Measurements from ENCODE around the gene TAAR2.
"Not testable (repeated sequence)": the region's sequence is repeated elsewhere in the genome, so short reads cannot be mapped to it uniquely, and the experiment has no call there.

Gene TAAR2

DNA sequence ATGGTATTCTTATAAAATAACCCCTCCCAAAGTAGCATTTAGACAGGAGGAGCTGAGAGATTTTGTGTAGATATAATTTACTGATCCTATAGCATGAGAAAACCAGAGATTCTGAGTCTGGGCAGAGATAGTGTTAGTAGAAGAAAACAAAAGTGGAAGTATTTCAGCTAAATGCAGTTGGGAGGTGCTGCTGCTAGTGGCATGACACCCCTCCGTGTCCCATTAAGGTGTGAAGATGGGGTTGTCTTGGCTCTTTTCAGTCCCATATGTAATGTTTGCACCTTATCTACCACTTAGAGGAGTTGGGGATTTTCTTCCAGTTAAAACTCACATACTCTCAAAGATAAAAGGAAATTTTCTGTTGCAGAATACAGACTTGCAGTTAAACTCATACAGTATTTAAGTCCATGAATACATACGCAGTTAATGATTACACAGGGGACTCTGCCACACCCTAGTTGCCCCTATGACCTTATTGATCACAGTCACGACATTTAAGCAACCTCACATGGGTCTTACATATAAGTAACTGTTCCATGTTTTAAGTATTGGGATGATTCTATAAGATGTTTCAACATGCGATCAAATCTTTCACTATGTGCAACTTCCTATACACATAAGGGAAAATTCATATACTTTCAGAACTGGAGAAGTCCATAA is 11.5 kb downstream of the TAAR2 start:
- no peak for DNase-seq (ENCODE audit: low read depth in 2 of 2)

DNA sequence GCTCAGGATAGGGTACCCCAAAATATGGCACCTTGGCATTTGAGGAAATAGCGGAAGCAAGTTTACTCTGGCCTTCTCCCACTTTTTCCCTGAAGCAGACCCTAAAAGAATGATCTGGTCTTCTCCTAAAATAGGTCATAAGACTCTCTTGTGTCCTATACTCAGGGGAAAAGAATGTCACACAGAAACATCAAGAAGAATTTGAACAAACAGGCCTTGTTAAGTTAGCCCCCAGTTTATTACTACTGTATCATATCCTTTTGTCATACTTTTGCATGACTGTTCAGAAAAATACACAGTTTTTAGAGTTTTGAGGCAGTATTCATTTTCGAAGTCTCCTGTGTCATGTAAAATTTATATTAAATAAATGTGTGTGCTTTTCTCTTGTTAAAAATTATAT is 12.5 kb downstream of the TAAR2 start:
- DNase-seq (ENCODE audit: low read depth in 2 of 2): no peak

- no peak for DNase-seq (ENCODE audit: low read depth in 2 of 2)
Observed at GRCh38 chr6:132607544-132608233, 16.4 kb downstream of the TAAR2 start.

DNA sequence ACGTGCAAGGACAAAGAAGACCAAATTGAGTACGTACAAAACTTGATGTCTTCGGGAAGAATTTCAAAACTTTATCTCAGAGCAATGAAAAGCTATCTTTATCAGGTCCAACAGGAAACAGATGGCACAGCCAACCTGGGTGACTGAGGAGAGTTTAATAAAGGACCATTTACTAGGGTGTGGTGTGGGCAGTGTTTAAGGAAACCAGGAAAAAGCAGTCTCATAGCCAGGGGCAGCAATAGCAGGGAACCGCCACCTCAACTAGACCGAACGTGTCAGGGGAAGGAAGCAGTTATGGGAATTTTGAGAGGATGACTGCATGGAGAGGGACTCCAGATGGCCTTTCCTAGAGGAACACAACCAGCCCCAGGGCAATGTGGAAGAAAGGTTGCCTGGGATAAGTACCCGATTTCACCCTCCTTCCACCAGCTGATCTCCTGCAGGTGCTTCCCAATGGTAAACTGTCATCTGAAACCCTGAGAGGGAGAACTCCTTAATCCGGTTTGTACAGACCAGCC is 19.4 kb downstream of the TAAR2 start:
- no peak for DNase-seq (ENCODE audit: low read depth in 2 of 2)

GRCh38 chr6:132600900-132601299 is 23.2 kb downstream of the TAAR2 start:
- DNase-seq (ENCODE audit: low read depth in 2 of 2): not testable (repeated sequence)

GRCh38 chr6:132598473-132598872 is 25.6 kb downstream of the TAAR2 start:
- no peak for DNase-seq (ENCODE audit: low read depth in 2 of 2)

- no peak for DNase-seq (ENCODE audit: low read depth in 2 of 2)
Observed at GRCh38 chr6:132596201-132596600, 27.9 kb downstream of the TAAR2 start.

DNA sequence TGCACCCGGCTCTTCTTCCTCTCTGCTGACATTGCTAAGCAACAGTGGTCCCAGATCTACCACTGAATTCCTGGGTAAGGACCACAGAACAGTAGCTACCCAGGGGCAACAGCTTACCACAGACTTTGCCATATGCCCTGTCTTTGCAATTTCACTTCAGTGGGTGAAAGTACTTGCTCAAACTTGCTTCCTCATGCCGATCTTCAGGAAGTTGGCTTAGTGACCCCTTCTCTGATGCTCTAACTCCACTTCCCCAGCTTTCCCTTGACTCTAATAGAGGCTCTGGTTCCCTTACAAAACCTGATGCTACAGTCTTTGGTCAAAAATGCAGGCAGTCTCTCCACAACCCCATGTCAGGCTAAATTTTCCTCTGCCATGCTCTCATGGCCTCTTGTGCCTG is 31.2 kb downstream of the TAAR2 start:
- no peak for DNase-seq (ENCODE audit: low read depth in 2 of 2)

DNA sequence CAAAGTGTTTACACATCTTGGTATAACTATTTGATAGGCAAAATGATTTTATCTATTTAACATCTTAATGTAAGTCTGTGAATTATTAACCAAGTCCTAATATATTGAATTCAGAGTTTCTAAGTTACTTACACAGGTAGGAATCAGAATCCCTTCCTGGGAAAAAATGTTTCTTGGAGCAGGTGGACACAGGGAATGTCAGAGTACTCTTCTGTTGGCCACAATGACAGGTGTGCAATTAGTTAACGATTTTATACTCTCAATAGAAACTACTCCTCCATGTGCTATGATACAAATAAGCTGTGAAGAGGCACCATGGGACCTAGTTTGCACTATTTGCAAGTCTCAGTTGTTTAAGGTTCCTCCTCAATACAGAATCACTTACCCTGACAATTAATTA is 33.7 kb downstream of the TAAR2 start:
- DNase-seq (ENCODE audit: low read depth in 2 of 2): no peak

DNA sequence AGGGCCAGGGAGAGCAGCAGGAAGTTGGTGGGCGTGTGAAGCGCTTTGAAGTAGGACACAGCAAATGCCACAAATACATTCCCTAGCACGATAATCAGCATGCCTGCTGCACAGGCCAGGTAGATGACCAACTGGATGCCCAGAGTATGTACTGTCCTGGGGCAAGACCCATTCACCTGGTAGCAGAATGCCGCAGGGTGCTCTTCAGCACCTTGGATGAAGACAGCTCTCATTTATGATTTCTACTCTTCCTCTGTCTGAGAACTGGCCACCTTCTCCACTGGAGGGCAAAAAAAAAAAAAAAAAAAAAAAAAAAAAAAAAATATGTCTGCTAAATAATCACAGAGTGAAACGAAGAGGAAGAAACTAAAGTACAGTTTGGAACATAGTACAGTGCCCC is 34.6 kb downstream of the TAAR2 start, which contains the start of gene TAAR5:
TSS of gene TAAR5 (minus strand) at position 288 of the 400 bp plus-strand sequence. CDS start at position 233, 55 bp downstream.
- no peak for DNase-seq (ENCODE audit: low read depth in 2 of 2)

- no peak for DNase-seq (ENCODE audit: low read depth in 2 of 2)
Observed at GRCh38 chr6:132587424-132587823, 36.7 kb downstream of the TAAR2 start.

DNA sequence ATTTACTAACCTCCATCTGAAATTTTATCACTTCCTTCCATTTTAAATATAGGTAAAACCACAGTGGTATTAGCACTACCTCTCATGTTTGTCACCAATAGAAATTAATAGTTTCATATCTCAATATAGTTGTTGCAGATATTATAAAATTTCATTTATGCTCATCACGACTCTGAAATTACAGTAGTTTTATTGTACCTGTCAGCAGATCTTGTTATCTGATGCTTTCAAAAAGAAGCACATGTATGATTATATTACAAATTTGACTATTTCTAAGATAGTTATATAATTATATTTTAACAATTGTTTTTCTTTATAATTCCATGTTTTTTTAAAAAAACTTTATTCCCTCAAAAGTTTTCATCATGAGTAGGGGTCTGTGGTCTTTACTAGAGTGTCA is 39.4 kb downstream of the TAAR2 start:
- no peak for DNase-seq (ENCODE audit: low read depth in 2 of 2)

DNA sequence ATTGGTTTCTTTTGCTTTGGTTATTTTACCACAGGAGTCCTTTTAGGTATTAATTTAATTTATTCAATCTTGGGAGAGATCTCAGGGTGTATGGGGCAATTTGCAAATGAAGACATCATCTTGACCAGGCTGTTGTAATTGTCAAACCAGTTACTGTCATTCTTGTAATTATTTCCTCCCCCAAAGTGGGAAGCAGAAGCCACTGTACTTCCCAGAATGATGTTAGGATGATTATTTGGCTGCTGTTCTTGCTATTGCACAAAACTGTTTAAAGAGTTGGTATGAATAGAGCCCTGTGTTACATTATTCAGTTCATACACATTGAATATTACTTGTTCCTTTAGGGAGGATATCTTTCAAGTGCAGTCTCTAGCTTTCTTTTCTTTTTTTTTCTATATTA is 52.3 kb downstream of the TAAR2 start:
- DNase-seq (ENCODE audit: low read depth in 2 of 2): no peak

DNA sequence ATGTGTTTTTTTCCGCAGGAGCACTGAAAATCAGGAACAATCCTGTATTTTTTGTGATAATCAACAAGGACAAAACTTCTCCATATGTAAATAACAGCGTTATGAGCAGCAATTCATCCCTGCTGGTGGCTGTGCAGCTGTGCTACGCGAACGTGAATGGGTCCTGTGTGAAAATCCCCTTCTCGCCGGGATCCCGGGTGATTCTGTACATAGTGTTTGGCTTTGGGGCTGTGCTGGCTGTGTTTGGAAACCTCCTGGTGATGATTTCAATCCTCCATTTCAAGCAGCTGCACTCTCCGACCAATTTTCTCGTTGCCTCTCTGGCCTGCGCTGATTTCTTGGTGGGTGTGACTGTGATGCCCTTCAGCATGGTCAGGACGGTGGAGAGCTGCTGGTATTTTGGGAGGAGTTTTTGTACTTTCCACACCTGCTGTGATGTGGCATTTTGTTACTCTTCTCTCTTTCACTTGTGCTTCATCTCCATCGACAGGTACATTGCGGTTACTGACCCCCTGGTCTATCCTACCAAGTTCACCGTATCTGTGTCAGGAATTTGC is 53.8 kb downstream of the TAAR2 start, which contains the start of gene TAAR6:
TSS of gene TAAR6 (plus strand) at position 102 of the 557 bp plus-strand sequence. CDS start at position 102, 0 bp downstream.
- DNase-seq (ENCODE audit: low read depth in 2 of 2): no peak

- DNase-seq (ENCODE audit: low read depth in 2 of 2): no peak
Observed at GRCh38 chr6:132569170-132569569, 54.9 kb downstream of the TAAR2 start.

- no peak for DNase-seq (ENCODE audit: low read depth in 2 of 2)
Observed at GRCh38 chr6:132568611-132569010, 55.5 kb downstream of the TAAR2 start.

DNA sequence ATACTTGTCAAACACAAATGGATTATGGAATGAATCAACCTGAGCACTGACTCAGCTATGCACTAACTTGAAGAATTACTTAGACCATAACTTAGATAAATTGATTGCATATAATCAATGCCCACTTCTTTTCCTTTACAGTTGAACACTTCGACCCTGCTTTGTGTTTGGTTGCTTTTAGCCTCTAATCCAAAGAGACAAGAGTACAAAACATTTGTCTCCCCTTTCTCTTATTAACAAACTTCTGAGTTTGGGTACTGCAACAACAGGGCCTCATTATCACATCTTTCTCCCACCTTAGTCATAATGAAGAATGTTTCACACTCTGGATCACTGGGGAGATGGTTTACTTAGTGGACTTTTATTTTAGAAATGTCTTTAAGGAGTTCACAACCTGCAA is 56.5 kb downstream of the TAAR2 start:
- DNase-seq (ENCODE audit: low read depth in 2 of 2): no peak
